Measurements from ENCODE around the gene ULBP1.
A peak's percentile ranks its signal among the peaks of the same experiment; 100 is the strongest.
"Not testable (repeated sequence)": the region's sequence is repeated elsewhere in the genome, so short reads cannot be mapped to it uniquely, and the experiment has no call there.

The ULBP1 gene, protein sequence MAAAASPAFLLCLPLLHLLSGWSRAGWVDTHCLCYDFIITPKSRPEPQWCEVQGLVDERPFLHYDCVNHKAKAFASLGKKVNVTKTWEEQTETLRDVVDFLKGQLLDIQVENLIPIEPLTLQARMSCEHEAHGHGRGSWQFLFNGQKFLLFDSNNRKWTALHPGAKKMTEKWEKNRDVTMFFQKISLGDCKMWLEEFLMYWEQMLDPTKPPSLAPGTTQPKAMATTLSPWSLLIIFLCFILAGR

DNA sequence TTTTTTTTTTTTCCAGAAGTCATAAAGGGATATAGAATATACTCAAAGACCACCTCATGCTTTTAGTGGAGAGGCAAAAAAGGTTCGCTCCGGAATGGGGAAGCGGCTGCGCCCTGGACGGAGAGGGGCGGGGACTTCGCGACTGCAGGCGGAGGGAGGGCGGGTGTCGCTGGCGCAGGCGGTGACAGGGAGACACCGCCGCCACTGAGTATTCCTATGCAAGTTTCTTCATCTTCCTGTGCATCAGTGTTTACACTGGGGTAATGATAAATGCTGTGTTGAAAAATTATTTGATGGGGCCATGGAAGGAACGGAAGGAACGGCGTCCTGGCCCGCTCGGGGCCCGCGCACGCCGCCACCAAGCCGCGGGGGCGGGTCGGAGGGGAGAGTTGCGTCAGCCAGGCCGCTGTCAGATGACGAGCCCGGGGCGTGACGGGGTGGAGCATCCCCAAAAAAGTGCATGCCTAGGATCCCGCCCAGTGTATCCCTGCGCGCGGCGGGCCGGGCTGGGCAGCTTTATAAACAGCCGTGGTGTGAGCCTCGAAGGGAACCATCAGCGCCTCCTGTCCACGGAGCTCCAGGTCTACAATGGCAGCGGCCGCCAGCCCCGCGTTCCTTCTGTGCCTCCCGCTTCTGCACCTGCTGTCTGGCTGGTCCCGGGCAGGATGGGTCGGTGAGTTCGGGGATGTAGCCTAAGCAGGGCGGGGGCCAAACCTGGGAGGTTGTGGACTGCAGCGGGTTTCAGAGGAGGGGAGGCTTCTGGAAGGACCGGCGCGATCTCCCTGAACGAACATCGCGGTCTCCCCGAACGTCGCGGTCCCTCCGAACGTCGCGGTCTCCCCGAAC is at the start of gene ULBP1:
Gene ULBP1, plus strand, starts transcription at position 482 of the 846 bp plus-strand sequence. Its CDS starts 107 bp downstream, at position 589.
- peak; percentile 82 for DNase-seq (ENCODE audit: low read depth)

- no peak for DNase-seq (ENCODE audit: low read depth)
Observed at GRCh38 chr6:149915970-149916865, 47.5 kb upstream of the ULBP1 start.

DNA sequence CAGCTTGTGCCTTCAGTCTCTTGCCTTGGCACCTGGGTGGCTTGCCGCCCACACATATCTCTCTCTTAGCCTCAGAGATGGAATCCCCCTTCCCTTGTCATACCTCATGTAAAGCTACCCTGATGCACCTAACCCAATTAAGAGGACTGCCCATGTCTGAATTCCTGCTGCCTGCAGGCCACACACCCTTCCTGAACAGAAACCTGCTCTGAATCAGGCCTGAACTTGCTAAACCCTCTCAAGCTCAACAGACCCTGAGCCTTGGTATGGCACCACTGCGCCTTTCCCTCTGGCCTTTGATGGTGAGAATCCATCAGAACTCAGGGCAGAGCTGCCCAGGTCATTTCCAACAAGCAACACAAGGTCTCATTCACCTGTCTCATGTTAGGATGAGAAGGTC is 46.1 kb upstream of the ULBP1 start:
- DNase-seq (ENCODE audit: low read depth) = no peak

DNA sequence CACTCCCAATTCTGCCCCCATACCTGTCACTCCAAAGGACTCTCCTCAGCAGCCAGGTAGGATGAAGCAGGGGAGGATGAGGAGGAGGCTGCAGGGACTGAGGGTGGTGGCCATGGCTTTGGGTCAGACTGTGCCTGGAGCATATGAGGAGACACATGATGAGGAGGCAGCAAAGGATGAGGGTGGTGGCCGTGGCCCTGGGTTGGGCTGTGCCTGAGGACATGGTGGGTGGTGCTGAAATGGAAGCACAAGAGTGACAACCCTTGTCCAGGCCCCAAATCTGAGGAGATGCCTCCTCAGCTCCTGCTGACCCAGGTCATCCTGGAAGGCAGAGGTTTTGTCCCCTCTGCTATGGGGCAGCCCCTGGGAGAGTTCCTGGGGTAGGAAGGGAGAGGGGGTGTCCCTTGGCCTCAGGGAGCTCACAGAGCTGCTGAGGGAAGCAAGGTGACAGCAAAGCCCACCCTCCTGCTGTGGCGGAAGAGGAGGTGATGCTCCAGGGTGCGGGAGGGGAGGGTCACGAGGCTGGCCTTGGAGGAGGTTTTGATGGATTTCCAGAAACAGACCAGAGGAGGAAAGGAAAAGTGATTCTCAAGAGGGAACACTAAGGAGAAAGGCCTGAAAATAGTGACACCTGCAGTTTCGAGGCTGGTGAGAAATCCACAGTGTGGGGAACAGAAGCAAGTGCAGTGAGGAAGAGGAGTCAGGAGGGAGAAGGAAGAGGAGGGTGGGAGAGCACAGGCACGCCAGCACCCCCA is 45.4 kb upstream of the ULBP1 start:
- no peak for DNase-seq (ENCODE audit: low read depth)

- DNase-seq (ENCODE audit: low read depth) = not testable (repeated sequence)
Observed at GRCh38 chr6:149919126-149919833, 44.5 kb upstream of the ULBP1 start.

DNA sequence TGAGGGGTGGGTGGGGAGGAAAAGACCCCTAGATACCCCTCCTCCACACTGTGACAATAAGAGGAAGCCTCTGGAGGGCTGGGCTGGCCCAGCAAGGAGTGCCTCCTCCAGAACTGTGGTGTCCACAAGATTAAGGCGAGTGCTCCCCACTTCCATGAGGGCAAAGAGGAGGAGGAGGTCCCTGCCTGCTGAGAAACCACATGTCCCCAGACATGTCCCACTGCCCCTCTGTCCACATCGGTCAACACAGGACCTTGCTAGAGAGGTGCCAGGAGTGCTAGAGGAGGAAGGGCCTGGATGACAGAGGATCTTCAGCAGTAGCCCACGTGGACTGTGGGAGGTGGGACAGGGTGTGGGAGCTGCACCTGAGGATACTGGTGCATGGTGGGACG is 43.9 kb upstream of the ULBP1 start:
- DNase-seq (ENCODE audit: low read depth) = no peak

DNA sequence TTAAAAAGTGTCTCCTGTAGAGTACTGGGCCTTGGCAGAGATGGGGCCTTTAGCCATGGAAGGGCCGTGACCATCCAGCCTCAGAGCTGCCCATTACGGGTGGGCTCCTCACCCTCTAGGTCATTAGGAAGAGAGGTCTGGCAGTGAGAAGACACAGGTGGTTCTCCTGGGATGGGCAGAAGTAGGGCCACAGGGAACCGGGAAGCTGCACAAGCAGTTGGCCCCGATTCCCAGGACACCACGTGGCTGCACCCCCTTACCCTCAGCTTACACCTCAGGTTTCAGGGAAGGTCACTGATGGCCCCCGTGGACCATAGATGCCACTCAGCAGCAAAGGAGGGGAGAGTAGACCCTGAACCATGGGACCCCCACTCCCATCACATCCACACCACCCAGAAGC is 42.4 kb upstream of the ULBP1 start:
- DNase-seq (ENCODE audit: low read depth) = no peak

- not testable (repeated sequence) for DNase-seq (ENCODE audit: low read depth)
Observed at GRCh38 chr6:149922091-149922490, 41.7 kb upstream of the ULBP1 start.

DNA sequence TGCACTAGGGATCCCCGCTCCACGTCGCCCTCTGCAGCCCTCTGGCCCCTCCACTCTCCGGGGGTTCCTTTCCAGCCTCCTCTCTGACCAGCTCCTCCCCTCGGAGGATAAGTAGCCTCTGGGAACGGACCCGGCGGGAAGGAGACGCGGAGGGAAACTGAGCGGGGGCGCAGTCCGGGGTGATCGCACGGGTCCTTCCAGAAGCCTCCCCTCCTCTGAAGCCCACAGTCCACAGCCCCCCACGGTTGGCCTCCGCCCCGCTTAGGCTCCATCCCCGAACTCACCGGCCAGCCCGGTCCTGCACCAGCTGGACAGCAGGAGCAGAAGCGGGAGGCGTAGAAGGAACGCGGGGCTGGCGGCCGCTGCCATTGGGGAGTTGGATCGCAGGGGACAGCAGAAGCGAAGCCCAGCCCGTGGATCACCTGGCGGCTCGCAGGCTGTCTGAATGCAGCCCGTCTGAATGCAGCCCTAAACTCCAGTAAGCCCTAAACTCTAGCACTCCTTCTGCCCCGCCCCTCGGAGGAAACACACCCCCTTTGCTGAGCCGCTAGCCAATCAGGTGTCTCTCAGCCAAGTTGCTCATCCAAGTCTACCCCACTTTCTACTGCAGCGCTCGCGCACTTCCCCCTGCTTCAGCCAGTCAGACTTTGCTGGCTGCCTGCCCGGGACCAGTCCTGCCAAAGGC is 41.0 kb upstream of the ULBP1 start, which contains the start of gene RAET1G:
Gene RAET1G, minus strand, starts transcription at position 480 of the 685 bp plus-strand sequence. Its CDS starts 111 bp downstream, at position 369.
- peak; percentile 73 for DNase-seq (ENCODE audit: low read depth)

- no peak for DNase-seq (ENCODE audit: low read depth)
Observed at GRCh38 chr6:149923327-149923986, 40.3 kb upstream of the ULBP1 start.

DNA sequence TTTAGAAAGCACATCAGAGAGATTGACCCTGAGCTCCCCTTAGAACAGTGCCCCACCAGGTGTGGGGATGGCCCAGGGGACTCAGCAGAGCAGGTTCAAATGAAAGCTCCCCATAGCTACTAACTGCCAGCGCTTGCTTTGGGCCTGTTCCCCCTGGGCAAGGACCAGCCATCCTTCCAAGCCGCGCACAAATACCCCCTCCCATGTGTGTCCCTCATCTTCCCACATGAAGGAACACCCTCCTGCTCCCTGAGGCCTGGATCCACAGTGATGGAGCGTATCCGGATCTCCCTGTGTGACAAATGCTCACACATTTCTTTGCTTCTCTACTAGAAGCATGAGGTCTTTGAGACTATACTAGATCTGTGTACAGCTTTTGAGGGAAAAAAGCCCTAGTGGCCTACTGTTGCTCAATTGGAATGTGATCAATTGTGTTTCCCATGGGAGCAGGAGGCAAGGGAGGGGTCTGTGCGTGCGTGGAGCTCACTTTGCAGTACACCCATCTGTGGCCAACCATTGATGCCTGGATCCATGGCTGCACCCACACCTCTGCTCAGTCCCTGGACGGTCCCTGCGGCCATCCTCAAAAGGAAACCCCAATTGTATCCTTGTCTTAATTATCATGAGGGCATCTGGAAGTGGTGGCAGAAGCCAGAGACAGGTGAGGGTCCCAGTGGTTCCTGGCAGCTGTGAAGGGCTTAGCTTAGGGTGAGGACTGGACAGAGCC is 39.4 kb upstream of the ULBP1 start:
- no peak for DNase-seq (ENCODE audit: low read depth)

- DNase-seq (ENCODE audit: low read depth) = no peak
Observed at GRCh38 chr6:149924933-149925252, 38.9 kb upstream of the ULBP1 start.

- no peak for DNase-seq (ENCODE audit: low read depth)
Observed at GRCh38 chr6:149925253-149925973, 38.3 kb upstream of the ULBP1 start.

GRCh38 chr6:149925974-149926777 is 37.6 kb upstream of the ULBP1 start:
- peak; percentile 78 for DNase-seq (ENCODE audit: low read depth)

DNA sequence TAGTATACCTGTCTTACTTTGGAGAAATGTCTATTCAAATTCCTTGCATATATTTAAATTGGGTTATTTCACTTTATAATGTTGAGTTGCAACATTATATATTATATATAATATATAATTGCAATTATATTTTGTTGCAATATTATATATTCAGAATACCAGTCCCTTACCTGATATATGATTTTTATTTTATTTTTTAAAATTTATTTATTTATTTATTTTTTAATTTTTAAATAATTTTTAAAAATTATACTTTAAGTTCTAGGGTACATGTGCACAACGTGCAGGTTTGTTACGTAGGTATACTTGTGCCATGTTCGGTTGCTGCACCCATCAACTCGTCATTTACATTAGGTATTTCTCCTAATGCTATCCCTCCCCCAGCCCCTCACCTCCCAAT is 36.7 kb upstream of the ULBP1 start:
- DNase-seq (ENCODE audit: low read depth) = not testable (repeated sequence)

DNA sequence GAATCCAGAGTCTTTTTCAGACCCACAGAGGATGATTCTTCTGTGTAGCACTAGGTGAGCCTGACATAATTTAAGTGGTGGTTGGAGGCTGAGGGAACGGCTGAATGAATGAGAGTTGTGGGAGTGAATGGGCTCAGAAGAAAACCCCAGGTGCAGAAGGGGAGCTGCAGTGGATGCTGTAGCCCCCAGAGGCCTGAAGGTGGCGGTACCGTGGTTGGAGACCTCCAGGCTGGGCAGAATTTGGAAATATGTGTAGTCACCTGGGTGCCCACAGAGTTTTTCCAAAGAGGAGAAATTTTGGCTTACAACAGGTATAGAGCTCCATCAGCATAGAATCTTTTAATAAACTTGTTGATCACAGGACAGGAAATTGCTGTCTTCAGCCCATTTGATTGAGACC is 34.3 kb upstream of the ULBP1 start:
- no peak for DNase-seq (ENCODE audit: low read depth)

- DNase-seq (ENCODE audit: low read depth) = no peak
Observed at GRCh38 chr6:149931501-149931900, 32.2 kb upstream of the ULBP1 start.

- no peak for DNase-seq (ENCODE audit: low read depth)
Observed at GRCh38 chr6:149933036-149933435, 30.7 kb upstream of the ULBP1 start.

Measured in activated T-cell treated with anti-CD3 and anti-CD28 coated beads for 48 hours (primary cell).